Endometrial microvascular endothelial cells (primary cell): ENCODE data around the gene CUX1. TPM values are rescaled to one million over a fixed set of nuclear protein-coding genes. Genes with fewer than 3 reads are reported as not detected.
"Not testable (repeated sequence)": the region's sequence is repeated elsewhere in the genome, so short reads cannot be mapped to it uniquely, and the experiment has no call there.

ENCODE experiments used
- in situ Hi-C: cut with HindIII; loops from 2 replicates; pipeline ENCODE4 v1.10.0; 2017; ENCODE audit warnings: low sequenced_read_pairs, low pct_unique_long_range_greater_than_20kb; ENCODE audit errors: inconsistent ontology term
- total RNA-seq: library from RNA; depleted of rRNA; stranded (reverse); fragments of >200 nt; gene quantifications from one replicate; pipeline ENCODE4 v1.2.3, GENCODE V29; 2015; ENCODE audit errors: inconsistent ontology term

CUX1 gene
- total RNA-seq, 1 donor from 2014 or later = 14.9 TPM

- in situ Hi-C loops = no loop called here
Observed at GRCh38 chr7:102150266-102150665, 332.8 kb downstream of the CUX1 start.

GRCh38 chr7:102152672-102153598 is 335.5 kb downstream of the CUX1 start:
- in situ Hi-C loops = no loop called here

GRCh38 chr7:102153599-102153946 is 336.1 kb downstream of the CUX1 start:
- in situ Hi-C loops = no loop called here

GRCh38 chr7:102154425-102154824 is 337.0 kb downstream of the CUX1 start:
- in situ Hi-C loops = no loop called here

GRCh38 chr7:102155821-102156441 is 338.5 kb downstream of the CUX1 start:
- in situ Hi-C loops = no loop called here

- in situ Hi-C loops = no loop called here
Observed at GRCh38 chr7:102156867-102157266, 339.4 kb downstream of the CUX1 start.

GRCh38 chr7:102165136-102165535 is 347.7 kb downstream of the CUX1 start:
- in situ Hi-C loops = no loop called here

GRCh38 chr7:102167254-102167653 is 349.8 kb downstream of the CUX1 start:
- in situ Hi-C loops = no loop called here

- in situ Hi-C loops = no loop called here
Observed at GRCh38 chr7:102169651-102170392, 352.4 kb downstream of the CUX1 start.

- in situ Hi-C loops = no loop called here
Observed at GRCh38 chr7:102170393-102170970, 353.1 kb downstream of the CUX1 start.

GRCh38 chr7:102173669-102174068 is 356.2 kb downstream of the CUX1 start:
- in situ Hi-C loops = no loop called here

- in situ Hi-C loops = no loop called here
Observed at GRCh38 chr7:102175423-102176170, 358.2 kb downstream of the CUX1 start.

- in situ Hi-C loops = no loop called here
Observed at GRCh38 chr7:102178410-102178809, 361.0 kb downstream of the CUX1 start.

- in situ Hi-C loops = no loop called here
Observed at GRCh38 chr7:102180727-102181126, 363.3 kb downstream of the CUX1 start.

- in situ Hi-C loops = no loop called here
Observed at GRCh38 chr7:102181517-102181916, 364.1 kb downstream of the CUX1 start.

- in situ Hi-C loops = no loop called here
Observed at GRCh38 chr7:102182016-102182415, 364.6 kb downstream of the CUX1 start.

- in situ Hi-C loops = not testable (repeated sequence)
Observed at GRCh38 chr7:102183848-102184247, 366.4 kb downstream of the CUX1 start.

GRCh38 chr7:102184303-102184702 is 366.9 kb downstream of the CUX1 start:
- in situ Hi-C loops = no loop called here

- in situ Hi-C loops = no loop called here
Observed at GRCh38 chr7:102185796-102186195, 368.4 kb downstream of the CUX1 start.
